Astrocyte (in vitro differentiated cells and primary cell): ENCODE results near the gene SENP1. TPM values are rescaled to one million over a fixed set of nuclear protein-coding genes. Genes with fewer than 3 reads are reported as not detected.
A peak's percentile ranks its signal among the peaks of the same experiment; 100 is the strongest.

Source experiments
- DNase-seq: peaks from one replicate; pipeline ENCODE4 v3.0.0-alpha.2; 2010; ENCODE audit warnings: low read depth
- FAIRE-seq: peaks from 2 replicates; lab custom pipeline; 2011; peaks lifted over from hg19 to GRCh38; lab: Jason Lieb, UNC
- H2AFZ ChIP-seq: 2 replicates; pipeline ENCODE4 v1.6.0; 2012; ENCODE audit warnings: low read depth, low read length, inconsistent platforms
- H3K27ac ChIP-seq: 2 replicates; pipeline ENCODE4 v1.5.1; 2011; ENCODE audit warnings: low read depth, low read length, inconsistent platforms
- H3K27me3 ChIP-seq: 2 replicates; pipeline ENCODE4 v1.6.0; 2011; ENCODE audit warnings: low read length, inconsistent platforms; ENCODE audit not compliant: insufficient read depth
- H3K36me3 ChIP-seq: 2 replicates; pipeline ENCODE4 v1.5.1; 2011; ENCODE audit warnings: low read length, inconsistent platforms; ENCODE audit not compliant: insufficient read depth
- H3K4me1 ChIP-seq: 2 replicates; pipeline ENCODE4 v1.5.1; 2011; ENCODE audit warnings: low read length, inconsistent platforms; ENCODE audit not compliant: insufficient read depth
- H3K4me2 ChIP-seq: 2 replicates; pipeline ENCODE4 v1.6.0; 2012; ENCODE audit warnings: low read length, inconsistent platforms
- H3K4me3 ChIP-seq: 2 replicates; pipeline ENCODE4 v1.5.1; 2011; ENCODE audit warnings: low read depth, mild to moderate bottlenecking, low read length, inconsistent platforms; ENCODE audit not compliant: insufficient read depth
- H3K79me2 ChIP-seq: 2 replicates; pipeline ENCODE4 v1.6.0; 2012; ENCODE audit warnings: mild to moderate bottlenecking, low read length, inconsistent platforms; ENCODE audit not compliant: insufficient read depth
- H3K9ac ChIP-seq: 2 replicates; pipeline ENCODE4 v1.6.0; 2012; ENCODE audit warnings: mild to moderate bottlenecking, low read length, inconsistent platforms
- H3K9me3 ChIP-seq: 2 replicates; pipeline ENCODE4 v1.5.1; 2012; ENCODE audit warnings: low read depth, mild to moderate bottlenecking, low read length, inconsistent platforms; ENCODE audit not compliant: insufficient read depth
- H4K20me1 ChIP-seq: 2 replicates; pipeline ENCODE4 v1.6.0; 2012; ENCODE audit warnings: low read length, inconsistent platforms; ENCODE audit not compliant: insufficient read depth
- H3K27ac Mint-ChIP-seq: one replicate; pipeline ENCODE4 v1.8.0; 2021; ENCODE audit warnings: mild to moderate bottlenecking, mixed read lengths; ENCODE audit not compliant: unreplicated experiment
- H3K27me3 Mint-ChIP-seq: one replicate; pipeline ENCODE4 v1.8.0; 2021; ENCODE audit warnings: low read depth, mixed read lengths; ENCODE audit not compliant: unreplicated experiment
- H3K36me3 Mint-ChIP-seq: one replicate; pipeline ENCODE4 v1.8.0; 2021; ENCODE audit warnings: low read depth, mixed read lengths; ENCODE audit not compliant: unreplicated experiment
- H3K4me1 Mint-ChIP-seq: one replicate; pipeline ENCODE4 v1.8.0; 2021; ENCODE audit warnings: low read depth, mixed read lengths; ENCODE audit not compliant: unreplicated experiment
- H3K4me3 Mint-ChIP-seq: one replicate; pipeline ENCODE4 v1.8.0; 2021; ENCODE audit warnings: mild to moderate bottlenecking, moderate library complexity, mixed read lengths; ENCODE audit not compliant: unreplicated experiment
- H3K9me3 Mint-ChIP-seq: one replicate; pipeline ENCODE4 v1.8.0; 2021; ENCODE audit warnings: mild to moderate bottlenecking, mixed read lengths; ENCODE audit not compliant: unreplicated experiment
- EZH2 ChIP-seq: IDR thresholded peaks from 2 replicates; pipeline ENCODE4 v1.6.1; 2012; ENCODE audit warnings: mild to moderate bottlenecking, low read length, inconsistent platforms; ENCODE audit not compliant: insufficient read depth
- total RNA-seq: library from RNA; stranded (reverse); gene quantifications from 2 replicates; pipeline ENCODE4 v1.2.1, GENCODE V29; 2021
- TF ChIP-seq, protein P1 (sequence below): IDR thresholded peaks from 2 replicates; pipeline ENCODE4 v1.5.1; 2011; ENCODE audit warnings: low read depth, mild to moderate bottlenecking, inconsistent platforms, low read length, moderate library complexity; ENCODE audit not compliant: insufficient read depth

Gene SENP1
- total RNA-seq, 1 donor from 2014 or later, result 13.6 TPM

DNA sequence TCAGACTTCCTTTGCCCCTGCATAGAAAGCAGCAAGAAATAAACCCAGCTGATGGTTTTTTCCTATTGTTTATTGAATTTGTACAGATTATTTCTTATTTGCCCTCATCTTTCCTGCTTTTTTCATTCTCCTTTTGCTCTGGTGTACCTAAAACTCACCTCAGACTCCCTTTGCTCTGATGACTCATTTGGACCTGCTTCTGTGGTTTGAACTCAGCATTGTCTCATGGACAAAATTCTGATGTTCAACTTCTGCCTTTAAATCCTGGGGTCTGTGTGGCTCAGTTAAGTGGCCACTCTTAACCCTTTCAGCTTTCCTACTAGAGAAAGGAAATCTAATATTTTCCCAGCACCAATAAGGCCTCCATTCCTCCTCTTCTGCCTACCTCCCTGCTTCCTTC is 3.5 kb upstream of the SENP1 start:
- no peaks in the 10 kb centered on the region for H3K36me3 ChIP-seq
- TF ChIP-seq, protein P1, sequence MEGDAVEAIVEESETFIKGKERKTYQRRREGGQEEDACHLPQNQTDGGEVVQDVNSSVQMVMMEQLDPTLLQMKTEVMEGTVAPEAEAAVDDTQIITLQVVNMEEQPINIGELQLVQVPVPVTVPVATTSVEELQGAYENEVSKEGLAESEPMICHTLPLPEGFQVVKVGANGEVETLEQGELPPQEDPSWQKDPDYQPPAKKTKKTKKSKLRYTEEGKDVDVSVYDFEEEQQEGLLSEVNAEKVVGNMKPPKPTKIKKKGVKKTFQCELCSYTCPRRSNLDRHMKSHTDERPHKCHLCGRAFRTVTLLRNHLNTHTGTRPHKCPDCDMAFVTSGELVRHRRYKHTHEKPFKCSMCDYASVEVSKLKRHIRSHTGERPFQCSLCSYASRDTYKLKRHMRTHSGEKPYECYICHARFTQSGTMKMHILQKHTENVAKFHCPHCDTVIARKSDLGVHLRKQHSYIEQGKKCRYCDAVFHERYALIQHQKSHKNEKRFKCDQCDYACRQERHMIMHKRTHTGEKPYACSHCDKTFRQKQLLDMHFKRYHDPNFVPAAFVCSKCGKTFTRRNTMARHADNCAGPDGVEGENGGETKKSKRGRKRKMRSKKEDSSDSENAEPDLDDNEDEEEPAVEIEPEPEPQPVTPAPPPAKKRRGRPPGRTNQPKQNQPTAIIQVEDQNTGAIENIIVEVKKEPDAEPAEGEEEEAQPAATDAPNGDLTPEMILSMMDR, result no peak
- no peak overlapping the region for H2AFZ ChIP-seq
- no peak overlapping the region for H3K9ac ChIP-seq
- H3K27me3 Mint-ChIP-seq, result peaks cover 3% of the 10 kb centered on the region
- no peak for DNase-seq
- no peak for FAIRE-seq
- H3K27ac Mint-ChIP-seq, result peak overlapping the region; percentile 13
- H3K4me3 Mint-ChIP-seq, result no peak overlapping the region
- no peaks in the 10 kb centered on the region for H3K36me3 Mint-ChIP-seq
- H3K27ac ChIP-seq, result no peak overlapping the region
- no peak overlapping the region for H3K4me2 ChIP-seq
- H3K9me3 ChIP-seq, result no peaks in the 10 kb centered on the region
- no peaks in the 10 kb centered on the region for H3K27me3 ChIP-seq
- peaks cover 8% of the 10 kb centered on the region for H3K4me1 ChIP-seq
- H3K9me3 Mint-ChIP-seq, result peaks cover 5% of the 10 kb centered on the region
- peaks cover 12% of the 10 kb centered on the region for H3K4me1 Mint-ChIP-seq
- no peak overlapping the region for H3K4me3 ChIP-seq
- H3K79me2 ChIP-seq, result peaks cover 20% of the 10 kb centered on the region
- no peaks in the 10 kb centered on the region for H4K20me1 ChIP-seq

DNA sequence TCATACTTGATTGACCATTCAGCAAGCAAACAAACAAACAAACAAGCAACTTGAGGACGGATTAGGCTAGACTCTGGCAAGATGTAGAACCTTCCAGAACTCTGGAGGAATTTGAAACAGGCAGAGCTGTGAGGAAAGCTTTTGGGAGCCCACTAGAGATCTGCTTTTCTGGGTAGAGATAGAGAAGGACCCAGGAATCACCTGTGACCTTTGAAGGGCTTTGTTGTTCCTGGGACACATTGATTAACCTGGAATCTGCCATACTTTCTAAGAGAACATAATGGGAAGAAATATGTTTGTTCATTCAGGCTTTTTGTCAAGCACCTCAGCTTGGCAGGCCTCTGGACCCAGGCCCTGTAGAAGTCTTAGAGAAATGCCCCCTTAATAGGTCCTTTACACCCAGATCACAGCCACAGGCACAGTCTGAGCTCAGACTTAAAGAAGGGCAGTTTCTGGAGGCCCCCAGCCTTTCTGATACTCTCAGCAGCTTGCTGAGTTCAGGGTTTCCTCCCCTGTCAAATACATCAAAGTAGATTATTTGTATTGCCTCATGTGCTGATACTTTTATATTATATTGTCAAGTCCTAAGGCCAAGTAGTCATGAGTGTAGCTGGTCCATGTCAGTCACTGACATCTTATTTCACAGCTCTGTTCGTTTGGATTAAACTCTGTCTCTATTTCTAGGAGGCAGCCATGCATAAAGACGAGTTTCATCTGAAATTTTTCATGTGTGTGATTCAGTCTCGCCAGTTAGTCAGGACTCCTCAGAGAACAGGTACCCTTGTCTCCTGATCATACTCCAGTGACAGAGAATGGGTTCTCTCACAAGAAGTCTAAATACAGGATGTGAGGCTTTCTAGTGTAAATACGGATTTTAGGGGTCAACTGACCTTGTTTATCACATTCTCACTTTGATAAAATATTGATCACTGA is 1.1 kb upstream of the SENP1 start:
- H3K9ac ChIP-seq, result peak overlapping the region; percentile 95
- no peaks in the 10 kb centered on the region for H3K36me3 Mint-ChIP-seq
- H3K27ac ChIP-seq, result peak overlapping the region; percentile 96
- DNase-seq (no peak), FAIRE-seq (no peak)
- peaks cover 8% of the 10 kb centered on the region for H3K4me1 ChIP-seq
- H2AFZ ChIP-seq, result peak overlapping the region; percentile 98
- H3K9me3 Mint-ChIP-seq, result no peaks in the 10 kb centered on the region
- H3K4me1 Mint-ChIP-seq, result peaks cover 14% of the 10 kb centered on the region
- peak overlapping the region; percentile 94 for H3K4me2 ChIP-seq
- no peaks in the 10 kb centered on the region for H3K36me3 ChIP-seq
- no peaks in the 10 kb centered on the region for H4K20me1 ChIP-seq
- peaks cover 42% of the 10 kb centered on the region for H3K79me2 ChIP-seq
- no peaks in the 10 kb centered on the region for H3K9me3 ChIP-seq
- no peak for TF ChIP-seq EZH2
- TF ChIP-seq, protein P1, result no peak
- H3K4me3 Mint-ChIP-seq, result peak overlapping the region; percentile 90
- no peaks in the 10 kb centered on the region for H3K27me3 ChIP-seq
- peak overlapping the region; percentile 90 for H3K4me3 ChIP-seq
- H3K27me3 Mint-ChIP-seq, result no peaks in the 10 kb centered on the region
- H3K27ac Mint-ChIP-seq, result peak overlapping the region; percentile 99
